Measurements from ENCODE around the gene PHLPP1. TPM values are rescaled to one million over a fixed set of nuclear protein-coding genes. Genes with fewer than 3 reads are reported as not detected.
A peak's percentile ranks its signal among the peaks of the same experiment; 100 is the strongest.

The PHLPP1 gene
- total and polyA plus RNA-seq, 8 donors = 2.9 to 14.7 (median 8.3) TPM

GRCh38 chr18:62950246-62950645, 234.9 kb downstream of the PHLPP1 start:
- FAIRE-seq (no peak), DNase-seq (no peak), ATAC-seq (no peak)
- H3K4me1 ChIP-seq = no peaks in the 10 kb centered on the region
- no peak for TF ChIP-seq CTCF (IDR thresholded peaks at IDR 0.05)
- H3K27me3 ChIP-seq = no peaks in the 10 kb centered on the region
- peaks cover 0 to 8% (median 0%) of the 10 kb centered on the region in 3 donors for H3K36me3 ChIP-seq
- 92 to 97% methylated on average over 1 of the region's 1 CpG for WGBS, 2 donors
- H3K4me3 ChIP-seq = no peak overlapping the region
- H3K9me3 ChIP-seq = no peaks in the 10 kb centered on the region
- intact Hi-C loops (cut with DNase I) = no loop called here
- H3K27ac ChIP-seq = no peak overlapping the region

DNA sequence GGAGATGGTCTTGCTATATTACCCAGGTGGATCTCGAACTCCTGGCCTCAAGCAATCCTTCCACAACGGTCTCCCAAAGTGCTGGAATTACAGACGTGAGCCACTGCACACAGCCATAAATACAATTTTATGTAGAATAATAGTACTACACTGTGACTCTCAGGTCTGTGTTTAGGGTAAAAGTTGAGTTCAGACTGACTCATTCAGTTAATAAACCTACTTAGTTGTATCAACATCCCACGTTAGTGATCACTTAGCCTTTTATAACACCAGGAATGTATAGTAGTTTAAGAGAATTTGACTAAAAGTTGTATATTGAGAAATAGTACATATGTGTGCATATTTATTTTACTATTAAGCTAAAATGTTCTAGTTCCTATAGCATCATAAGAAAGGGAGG, 237.5 kb downstream of the PHLPP1 start:
- no peaks in the 10 kb centered on the region for H3K4me1 ChIP-seq
- TF ChIP-seq CTCF (IDR thresholded peaks at IDR 0.05) = no peak
- no peaks in the 10 kb centered on the region for H3K9me3 ChIP-seq
- intact Hi-C loops (cut with DNase I) = no loop called here
- ATAC-seq = no peak
- no peak for DNase-seq
- FAIRE-seq = no peak
- no peaks in the 10 kb centered on the region for H3K36me3 ChIP-seq
- no peak overlapping the region for H3K27ac ChIP-seq
- H3K4me3 ChIP-seq = no peak overlapping the region
- no peaks in the 10 kb centered on the region for H3K27me3 ChIP-seq
- 89 to 95% methylated on average over 4 of the region's 4 CpGs for WGBS, 2 donors

- intact Hi-C loops (cut with DNase I) = no loop called here
- WGBS, 2 donors = 37 to 49% methylated on average over 2 of the region's 2 CpGs
- no peaks in the 10 kb centered on the region for H3K27me3 ChIP-seq
- no peaks in the 10 kb centered on the region for H3K9me3 ChIP-seq
- no peaks in the 10 kb centered on the region for H3K36me3 ChIP-seq
- no peak for TF ChIP-seq CTCF (IDR thresholded peaks at IDR 0.05)
- H3K4me3 ChIP-seq = no peak overlapping the region
- DNase-seq = no peak
- no peak overlapping the region for H3K27ac ChIP-seq
- FAIRE-seq = no peak
- H3K4me1 ChIP-seq = no peaks in the 10 kb centered on the region
- no peak for ATAC-seq
Measured at GRCh38 chr18:62953663-62954062, 238.3 kb downstream of the PHLPP1 start.

- H3K27me3 ChIP-seq = no peaks in the 10 kb centered on the region
- WGBS, 2 donors = 75 to 79% methylated on average over 2 of the region's 2 CpGs
- H3K9me3 ChIP-seq = no peaks in the 10 kb centered on the region
- intact Hi-C loops (cut with DNase I) = no loop called here
- H3K4me3 ChIP-seq = no peak overlapping the region
- H3K4me1 ChIP-seq = no peaks in the 10 kb centered on the region
- no peaks in the 10 kb centered on the region for H3K36me3 ChIP-seq
- peak in 2 of 4 donors; percentile 34 to 40 for ATAC-seq
- DNase-seq = no peak
- no peak overlapping the region for H3K27ac ChIP-seq
- FAIRE-seq = no peak
- no peak for TF ChIP-seq CTCF (IDR thresholded peaks at IDR 0.05)
Measured at GRCh38 chr18:62954366-62954765, 239.0 kb downstream of the PHLPP1 start.

DNA sequence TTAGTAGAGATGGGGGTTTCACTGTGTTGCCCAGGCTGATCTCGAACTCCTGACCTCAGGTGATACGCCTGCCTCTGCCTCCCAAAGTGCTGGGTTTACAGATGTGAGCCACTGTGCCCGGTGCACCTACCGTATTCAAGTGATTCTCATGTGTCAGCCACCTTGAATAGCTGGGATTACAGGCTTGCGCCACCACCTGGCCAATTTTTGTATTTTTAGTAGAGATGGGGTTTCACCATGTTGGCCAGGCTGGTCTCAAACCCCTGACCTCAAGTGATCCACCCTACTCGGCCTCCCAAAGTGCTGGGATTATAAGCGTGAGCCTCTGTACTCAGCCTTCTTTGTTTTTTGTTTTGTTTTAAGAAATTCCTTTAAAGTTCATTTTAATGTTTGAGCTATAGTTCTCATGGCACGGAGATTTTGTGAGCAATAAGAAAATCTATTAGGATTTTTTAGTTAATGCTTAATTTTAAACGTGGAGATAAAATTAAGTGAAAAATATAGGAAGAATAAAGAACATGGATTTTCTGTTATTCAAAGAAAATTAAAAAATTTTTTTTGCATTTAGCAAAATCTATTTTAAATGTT, 242.6 kb downstream of the PHLPP1 start:
- Histone ChIP-seq H3K27ac (no peak overlapping the region), H3K4me3 (no peak overlapping the region), H3K27me3 (no peaks in the 10 kb centered on the region), H3K4me1 (no peaks in the 10 kb centered on the region), H3K9me3 (no peaks in the 10 kb centered on the region), H3K36me3 (no peaks in the 10 kb centered on the region)
- intact Hi-C loops (cut with DNase I) = no loop called here
- DNase-seq (peak in 2 of 6 donors; percentile 30 to 47), ATAC-seq (peak; percentile 28 to 79 (median 66)), FAIRE-seq (no peak)
- 66 to 69% methylated on average over 9 of the region's 9 CpGs for WGBS, 2 donors
- peak in 1 of 4 donors; percentile 20 for TF ChIP-seq CTCF (IDR thresholded peaks at IDR 0.05)
